WTC11 (cell line): Measurements from ENCODE around the gene PM20D2. TPM values are rescaled to one million over a fixed set of nuclear protein-coding genes. Genes with fewer than 3 reads are reported as not detected.

Experiments used
- ATAC-seq: fragments of 200-7000 bp; cut with Tn5 transposase; 2 replicates; pipeline ENCODE4 v1.10.0; 2021; ENCODE audit warnings: mild to moderate bottlenecking, moderate library complexity
- CTCF ChIA-PET: fragments of 300-600 bp; sonication (Branson Sonifier 250); formaldehyde crosslinking; loops from one replicate; lab custom pipeline; 2021; ENCODE audit warnings: antibody characterized with exemption; lab: Charles Lee
- POLR2A ChIA-PET: fragments of 350-600 bp; sonication (Branson Sonifier 250); formaldehyde crosslinking; loops from one replicate; lab custom pipeline; 2021; ENCODE audit warnings: antibody characterized with exemption; lab: Charles Lee
- DNase-seq: peaks from one replicate; pipeline ENCODE4 v3.0.0; 2021; ENCODE audit warnings: low spot score
- H3K27ac Mint-ChIP-seq: 2 replicates; pipeline ENCODE4 v1.8.0; 2021; ENCODE audit warnings: mixed read lengths
- H3K27me3 Mint-ChIP-seq: 2 replicates; pipeline ENCODE4 v1.8.0; 2021; ENCODE audit warnings: low read depth, mild to moderate bottlenecking, moderate library complexity, mixed read lengths
- H3K36me3 Mint-ChIP-seq: 2 replicates; pipeline ENCODE4 v1.8.0; 2021; ENCODE audit warnings: mixed read lengths
- H3K4me1 Mint-ChIP-seq: 2 replicates; pipeline ENCODE4 v1.8.0; 2022; ENCODE audit warnings: mixed read lengths
- H3K4me3 Mint-ChIP-seq: 2 replicates; pipeline ENCODE4 v1.8.0; 2021; ENCODE audit warnings: mild to moderate bottlenecking, moderate library complexity, mixed read lengths
- H3K9me3 Mint-ChIP-seq: 2 replicates; pipeline ENCODE4 v1.8.0; 2021; ENCODE audit warnings: mixed read lengths
- AFF4 ChIP-seq: sonication (generic); formaldehyde crosslinking; IDR thresholded peaks from 2 replicates; pipeline ENCODE4 v1.8.1; 2023; ENCODE audit warnings: mild to moderate bottlenecking, missing genetic modification reagents, borderline replicate concordance
- ARID4B ChIP-seq: sonication (generic); formaldehyde crosslinking; IDR thresholded peaks from 2 replicates; pipeline ENCODE4 v1.8.0; 2023; ENCODE audit warnings: missing genetic modification reagents, mild to moderate bottlenecking, borderline replicate concordance
- CTCF ChIP-seq: fragments of 200-600 bp; IDR thresholded peaks from 2 replicates; pipeline ENCODE4 v1.8.0; 2022; ENCODE audit warnings: antibody characterized with exemption
- ERG ChIP-seq: fragments of 250-450 bp; sonication (Bioruptor Pico); IDR thresholded peaks from 2 replicates; pipeline ENCODE4 v1.8.0; 2021; ENCODE audit warnings: mild to moderate bottlenecking
- ETV6 ChIP-seq: sonication (generic); formaldehyde crosslinking; IDR thresholded peaks from 2 replicates; pipeline ENCODE4 v1.8.1; 2022; ENCODE audit warnings: mild to moderate bottlenecking, missing genetic modification reagents
- FOXK1 ChIP-seq: sonication (generic); formaldehyde crosslinking; IDR thresholded peaks from 2 replicates; pipeline ENCODE4 v1.8.0; 2022; ENCODE audit warnings: mild to moderate bottlenecking, moderate library complexity, missing genetic modification reagents
- FOXP4 ChIP-seq: sonication (generic); formaldehyde crosslinking; IDR thresholded peaks from 2 replicates; pipeline ENCODE4 v1.8.0; 2022; ENCODE audit warnings: mild to moderate bottlenecking, missing genetic modification reagents
- GABPB1 ChIP-seq: sonication (generic); formaldehyde crosslinking; IDR thresholded peaks from 2 replicates; pipeline ENCODE4 v1.8.1; 2023; ENCODE audit warnings: mild to moderate bottlenecking, missing genetic modification reagents
- MAX ChIP-seq: sonication (generic); formaldehyde crosslinking; IDR thresholded peaks from 2 replicates; pipeline ENCODE4 v1.8.0; 2022; ENCODE audit warnings: mild to moderate bottlenecking, missing genetic modification reagents
- SMAD4 ChIP-seq: sonication (generic); formaldehyde crosslinking; IDR thresholded peaks from 2 replicates; pipeline ENCODE4 v1.8.0; 2022; ENCODE audit warnings: mild to moderate bottlenecking, missing genetic modification reagents
- SP1 ChIP-seq: sonication (generic); formaldehyde crosslinking; conservative IDR thresholded peaks from 2 replicates; pipeline ENCODE4 v1.8.1; 2022; ENCODE audit warnings: missing genetic modification reagents
- TEAD1 ChIP-seq: sonication (generic); formaldehyde crosslinking; IDR thresholded peaks from 2 replicates; pipeline ENCODE4 v1.8.0; 2022; ENCODE audit warnings: mild to moderate bottlenecking, missing genetic modification reagents
- TEAD4 ChIP-seq: sonication (generic); formaldehyde crosslinking; IDR thresholded peaks from 2 replicates; pipeline ENCODE4 v1.8.0; 2022; ENCODE audit warnings: mild to moderate bottlenecking, missing genetic modification reagents
- TP53 ChIP-seq: sonication (generic); formaldehyde crosslinking; IDR thresholded peaks from 2 replicates; pipeline ENCODE4 v1.8.1; 2023; ENCODE audit warnings: mild to moderate bottlenecking, missing genetic modification reagents
- ZNF232 ChIP-seq: sonication (generic); formaldehyde crosslinking; IDR thresholded peaks from 2 replicates; pipeline ENCODE4 v1.8.0; 2022; ENCODE audit warnings: mild to moderate bottlenecking, missing genetic modification reagents
- ZNF281 ChIP-seq: sonication (generic); formaldehyde crosslinking; IDR thresholded peaks from 2 replicates; pipeline ENCODE4 v1.8.0; 2023; ENCODE audit warnings: mild to moderate bottlenecking, missing genetic modification reagents
- ZSCAN18 ChIP-seq: fragments of 250-450 bp; sonication (Bioruptor Pico); IDR thresholded peaks from 2 replicates; pipeline ENCODE4 v2.1.2; 2022; ENCODE audit warnings: mild to moderate bottlenecking, moderate library complexity
- total RNA-seq: library from RNA; stranded (reverse); gene quantifications from 3 replicates; pipeline ENCODE4 v1.2.3, GENCODE V29; 2021

Gene PM20D2
- total RNA-seq, 1 experiment from 2014 or later, result 4.9 TPM

- no peak for TF ChIP-seq FOXP4 (CRISPR knock-in tag)
- TF ChIP-seq ZNF281, result no peak
- TF ChIP-seq TEAD4 (CRISPR knock-in tag), result no peak
- TF ChIP-seq TP53 (CRISPR knock-in tag), result no peak
- TF ChIP-seq GABPB1 (CRISPR knock-in tag), result no peak
- TF ChIP-seq ERG (CRISPR knock-in tag), result no peak
- TF ChIP-seq MAX (CRISPR knock-in tag), result no peak
- TF ChIP-seq AFF4 (CRISPR knock-in tag), result no peak
- no peak for TF ChIP-seq ZSCAN18 (CRISPR knock-in tag)
Measured at GRCh38 chr6:89190741-89191140, 44.9 kb downstream of the PM20D2 start (continued).

GRCh38 chr6:89194559-89194958 is 48.7 kb downstream of the PM20D2 start:
- no peak for DNase-seq
- H3K4me3 Mint-ChIP-seq, result no peak overlapping the region
- no peak overlapping the region for H3K27ac Mint-ChIP-seq
- peaks cover 6% of the 10 kb centered on the region; the same call in 1 of the 2 replicates for H3K27me3 Mint-ChIP-seq
- peaks cover 30% of the 10 kb centered on the region for H3K9me3 Mint-ChIP-seq
- peaks cover 18% of the 10 kb centered on the region for H3K36me3 Mint-ChIP-seq
- ChIA-PET CTCF (no interaction called here), POLR2A (no interaction called here)
- no peak for ATAC-seq
- peaks cover 23% of the 10 kb centered on the region for H3K4me1 Mint-ChIP-seq
- TF ChIP-seq ETV6 (CRISPR knock-in tag) (no peak), SMAD4 (CRISPR knock-in tag) (no peak), FOXK1 (no peak), CTCF (no peak), SP1 (CRISPR knock-in tag) (no peak), ZSCAN18 (CRISPR knock-in tag) (no peak), ARID4B (CRISPR knock-in tag) (no peak), TEAD1 (CRISPR knock-in tag) (no peak), ZNF232 (CRISPR knock-in tag) (no peak)
